ENCODE data around the gene THBS2. TPM values are rescaled to one million over a fixed set of nuclear protein-coding genes. Genes with fewer than 3 reads are reported as not detected.

THBS2 gene
- total and polyA plus RNA-seq, 10 of the 15 experiments (the other 5 are each of a cell fraction or from before 2014, with no cell fraction given), result 0.07 to 0.10 TPM; not detected in 8

- 0% methylated on average over 1 of the region's 1 CpG for WGBS (ENCODE audit: insufficient coverage, insufficient replicate concordance, low lambda C conversion rate, missing lambda C conversion rate)
- intact Hi-C loops (cut with micrococcal nuclease; ENCODE audit: unreplicated experiment), result no loop called here
- POLR2A ChIA-PET, result no interaction called here
- Histone ChIP-seq H3K27me3 (replicated peaks in 1 of 2; ENCODE audit: control insufficient read depth in 2 of 2, insufficient read depth in 2 of 2, low read length in 1 of 2) (no peaks in the 10 kb centered on the region), H2AFZ (ENCODE audit: control insufficient read depth, low read depth, low read length) (no peak overlapping the region), H3K79me2 (ENCODE audit: control insufficient read depth, insufficient read depth, low read length) (no peaks in the 10 kb centered on the region), H3K4me2 (ENCODE audit: control insufficient read depth, insufficient read depth) (no peak overlapping the region), H3K9ac (ENCODE audit: control insufficient read depth, insufficient read depth, low read length) (no peak overlapping the region), H3K36me3 (ENCODE audit: control insufficient read depth in 2 of 2, insufficient read depth in 2 of 2, low read length in 1 of 2) (no peaks in the 10 kb centered on the region), H3K27ac (ENCODE audit: control insufficient read depth, insufficient read depth) (no peak overlapping the region), H4K20me1 (ENCODE audit: control insufficient read depth, insufficient read depth) (no peaks in the 10 kb centered on the region), H3K4me1 (ENCODE audit: control insufficient read depth, insufficient read depth, low read length) (no peaks in the 10 kb centered on the region), H3K4me3 (no peak overlapping the region), H3K9me3 (replicated peaks; ENCODE audit: control insufficient read depth, insufficient read depth, low read length) (no peaks in the 10 kb centered on the region)
- no peak for TF ChIP-seq EGR1 (IDR thresholded peaks at IDR 0.05; ENCODE audit: borderline replicate concordance in 1 of 2, low read depth in 2 of 2, low read length in 2 of 2)
- in situ Hi-C loops (cut with MboI), result no loop called here
- DNase-seq (ENCODE audit: low read depth, low spot score), result no peak
- no peak for FAIRE-seq
- ATAC-seq, result no peak
- BruUV-seq (replicated peaks), result no TSS peak
- CTCF ChIA-PET, result interaction anchor here (0.6 kb wide), 1 partner anchor 11 kb away, joined by 3 read pairs; no protein-coding TSS in a partner anchor
- RAD21 ChIA-PET (ENCODE audit: unreplicated experiment), result no interaction called here
- SMC1A ChIA-PET (ENCODE audit: uncharacterized antibody, unreplicated experiment), result no interaction called here
These were observed 21.1 kb upstream of the THBS2 start for GRCh38 chr6:169274781-169275180.

GRCh38 chr6:169273511-169273910 is 19.9 kb upstream of the THBS2 start:
- Histone ChIP-seq H3K36me3 (ENCODE audit: control insufficient read depth in 2 of 2, insufficient read depth in 2 of 2, low read length in 1 of 2) (no peaks in the 10 kb centered on the region), H3K27ac (ENCODE audit: control insufficient read depth, insufficient read depth) (no peak overlapping the region), H3K4me2 (ENCODE audit: control insufficient read depth, insufficient read depth) (no peak overlapping the region), H3K9ac (ENCODE audit: control insufficient read depth, insufficient read depth, low read length) (no peak overlapping the region), H3K79me2 (ENCODE audit: control insufficient read depth, insufficient read depth, low read length) (no peaks in the 10 kb centered on the region), H3K9me3 (replicated peaks; ENCODE audit: control insufficient read depth, insufficient read depth, low read length) (no peaks in the 10 kb centered on the region), H3K4me3 (no peak overlapping the region), H2AFZ (ENCODE audit: control insufficient read depth, low read depth, low read length) (no peak overlapping the region), H4K20me1 (ENCODE audit: control insufficient read depth, insufficient read depth) (no peaks in the 10 kb centered on the region), H3K27me3 (replicated peaks in 1 of 2; ENCODE audit: control insufficient read depth in 2 of 2, insufficient read depth in 2 of 2, low read length in 1 of 2) (no peaks in the 10 kb centered on the region), H3K4me1 (ENCODE audit: control insufficient read depth, insufficient read depth, low read length) (no peaks in the 10 kb centered on the region)
- WGBS (ENCODE audit: insufficient coverage, insufficient replicate concordance, low lambda C conversion rate, missing lambda C conversion rate), result 6% methylated on average over 3 of the region's 3 CpGs
- FAIRE-seq (no peak), ATAC-seq (no peak), DNase-seq (ENCODE audit: low read depth, low spot score) (no peak)
- in situ Hi-C loops (cut with MboI) (no loop called here), intact Hi-C loops (cut with micrococcal nuclease; ENCODE audit: unreplicated experiment) (no loop called here)
- ChIA-PET SMC1A (ENCODE audit: uncharacterized antibody, unreplicated experiment) (no interaction called here), RAD21 (ENCODE audit: unreplicated experiment) (no interaction called here), CTCF (no interaction called here), POLR2A (no interaction called here)
- no TSS peak for BruUV-seq (replicated peaks)
- TF ChIP-seq POU2F2 (IDR thresholded peaks at IDR 0.05; ENCODE audit: borderline replicate concordance, low read depth, low read length) (no peak), RBBP5 (conservative IDR thresholded peaks at IDR 0.05) (no peak)

Measured in GM12878 (cell line).